ENCODE results near the gene UBE2L6.

UBE2L6 gene

DNA sequence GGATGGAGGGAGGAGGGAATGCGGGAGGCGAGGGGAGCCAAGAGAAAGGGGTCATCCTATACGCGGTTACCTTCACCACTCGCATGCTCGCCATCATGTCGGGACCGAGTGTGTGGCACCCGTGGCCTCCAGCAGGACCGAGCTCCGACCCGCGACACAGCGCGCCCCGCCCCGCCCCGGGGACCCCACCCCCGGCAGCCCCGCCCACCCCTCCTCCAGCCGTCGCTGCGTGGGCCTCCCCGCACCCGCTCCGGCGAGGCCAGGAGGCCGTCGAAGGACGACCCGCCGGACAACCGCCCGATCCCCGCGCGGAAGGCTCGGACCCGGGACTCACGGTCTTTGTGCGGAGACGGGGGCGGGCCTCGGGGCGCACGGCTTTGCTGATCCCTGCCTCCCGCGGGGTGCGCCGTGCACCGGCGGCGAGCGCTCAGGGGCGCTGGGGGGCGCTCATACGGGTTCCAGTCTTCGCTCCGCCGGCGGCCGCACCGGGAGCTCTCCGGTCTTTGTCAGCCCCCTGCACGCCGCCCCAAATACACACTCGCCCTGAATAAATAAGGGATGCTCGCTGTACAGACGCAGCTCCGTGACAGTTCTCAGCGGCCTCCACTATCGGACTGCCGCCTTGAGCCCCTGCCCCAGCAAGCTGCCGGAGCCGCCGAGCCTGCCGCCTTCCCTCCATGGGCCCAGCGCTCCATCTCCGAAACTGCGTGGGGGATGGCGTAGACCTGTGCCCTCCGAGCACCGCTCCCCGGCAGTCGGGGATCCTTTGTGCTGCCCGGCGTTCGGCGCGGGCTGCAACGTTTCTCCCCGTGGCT, at the start of gene UBE2L6:
Gene UBE2L6, minus strand, starts transcription at position 158 of the 815 bp plus-strand sequence. Its CDS starts 61 bp downstream, at position 97.
- peak; percentile 88 for DNase-seq (ENCODE audit: low spot score)

GRCh38 chr11:57616595-57616994, 49.1 kb upstream of the UBE2L6 start:
- DNase-seq (ENCODE audit: low spot score): no peak

DNA sequence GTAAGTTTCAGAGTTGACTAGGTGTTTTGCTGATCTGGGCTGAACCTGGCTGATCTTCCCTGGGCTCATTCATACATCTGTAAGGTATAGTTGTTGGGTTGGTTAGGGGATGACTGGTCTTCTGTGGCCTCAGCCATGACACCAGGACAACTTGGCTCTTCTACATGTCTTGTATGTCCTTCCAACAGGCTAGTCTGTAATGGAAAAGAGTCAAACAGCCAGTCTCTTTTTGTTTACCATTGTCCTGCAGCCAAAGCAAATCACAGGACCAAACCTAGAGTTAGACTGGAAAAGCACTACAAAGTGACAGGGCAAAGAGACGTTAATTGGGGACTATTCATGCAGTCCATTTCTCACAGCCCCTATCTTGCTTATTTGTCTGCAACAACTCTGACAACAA, 47.8 kb upstream of the UBE2L6 start:
- DNase-seq (ENCODE audit: low spot score): no peak

DNA sequence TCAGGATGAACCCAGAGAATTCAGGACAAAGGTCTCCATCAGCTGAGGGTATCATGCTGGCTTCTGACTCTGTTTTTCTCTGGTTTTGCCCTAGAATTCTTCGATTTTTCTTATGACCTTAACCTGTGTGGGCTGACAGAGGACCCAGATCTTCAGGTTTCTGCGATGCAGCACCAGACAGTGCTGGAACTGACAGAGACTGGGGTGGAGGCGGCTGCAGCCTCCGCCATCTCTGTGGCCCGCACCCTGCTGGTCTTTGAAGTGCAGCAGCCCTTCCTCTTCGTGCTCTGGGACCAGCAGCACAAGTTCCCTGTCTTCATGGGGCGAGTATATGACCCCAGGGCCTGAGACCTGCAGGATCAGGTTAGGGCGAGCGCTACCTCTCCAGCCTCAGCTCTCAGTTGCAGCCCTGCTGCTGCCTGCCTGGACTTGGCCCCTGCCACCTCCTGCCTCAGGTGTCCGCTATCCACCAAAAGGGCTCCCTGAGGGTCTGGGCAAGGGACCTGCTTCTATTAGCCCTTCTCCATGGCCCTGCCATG, 46.8 kb upstream of the UBE2L6 start:
- no peak for DNase-seq (ENCODE audit: low spot score)

DNA sequence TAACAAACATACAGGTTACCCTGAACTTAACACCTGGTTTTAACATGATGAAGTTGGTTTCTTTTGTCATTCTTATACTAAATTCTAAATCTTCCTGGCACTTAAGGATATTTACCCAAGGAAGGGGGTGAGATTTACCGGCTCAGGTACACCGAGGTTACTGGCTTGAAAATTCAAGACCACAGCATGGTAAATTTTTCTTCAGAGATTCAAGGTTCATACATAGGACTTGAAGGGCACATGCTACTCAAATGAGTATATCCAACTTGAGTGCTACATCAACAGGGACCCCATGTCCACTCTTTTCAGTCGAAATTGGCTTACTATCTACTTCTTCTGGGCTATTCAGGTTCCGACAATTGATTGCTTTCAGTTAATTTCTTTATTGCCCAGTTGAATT, 42.7 kb upstream of the UBE2L6 start:
- no peak for DNase-seq (ENCODE audit: low spot score)

DNA sequence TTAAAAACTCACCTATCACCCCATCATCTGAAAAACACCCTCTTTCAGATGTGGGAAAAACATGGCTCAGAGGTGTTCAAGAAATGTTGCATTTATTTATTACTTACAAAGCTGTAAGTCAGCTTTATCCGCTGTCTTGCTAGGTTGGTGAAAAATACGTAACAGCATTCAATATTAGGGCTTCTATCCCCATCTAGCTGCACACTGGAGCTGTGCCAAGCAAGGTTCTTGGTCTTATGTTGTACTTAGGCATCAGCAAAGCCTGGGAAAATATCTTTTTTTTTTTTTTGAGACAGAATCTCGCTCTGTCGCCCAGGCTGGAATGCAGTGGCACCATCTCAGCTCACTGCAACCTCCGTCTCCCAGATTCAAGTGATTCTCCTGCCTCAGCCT, 37.6 kb upstream of the UBE2L6 start:
- no peak for DNase-seq (ENCODE audit: low spot score)

DNA sequence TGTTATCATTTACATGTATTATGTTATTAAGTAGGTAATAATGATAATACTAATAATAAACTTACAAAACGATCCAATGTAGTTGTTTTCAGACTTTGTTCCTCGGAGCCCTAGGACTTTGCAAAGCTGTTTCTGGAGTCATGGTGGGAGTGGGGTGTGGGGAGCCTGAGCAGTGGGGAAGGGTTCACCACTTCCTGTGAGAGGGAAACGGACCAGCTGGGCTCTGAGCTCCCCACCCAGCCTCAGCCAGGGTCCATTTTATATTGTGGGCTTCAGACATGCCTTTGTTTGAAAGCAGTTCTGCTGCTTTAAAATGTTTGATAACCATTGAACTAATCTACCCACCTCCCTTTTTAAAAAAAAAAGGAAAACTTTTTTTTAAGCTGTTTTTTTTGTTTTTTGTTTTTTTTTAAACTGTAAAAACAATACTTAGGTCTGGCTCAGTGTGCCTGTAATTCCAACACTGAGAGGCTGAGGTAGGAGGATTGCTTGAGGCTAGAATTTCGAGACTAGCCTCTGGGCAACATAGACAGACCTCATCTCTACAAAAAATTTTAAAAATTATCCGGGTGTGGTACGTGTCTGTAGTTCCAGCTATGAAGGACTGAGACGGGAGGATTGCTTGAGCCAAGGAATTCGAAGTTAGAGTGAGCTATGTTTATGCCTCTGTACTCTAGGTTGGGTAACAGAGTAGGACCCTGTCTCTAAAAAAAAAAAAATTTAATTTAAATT, 37.0 kb upstream of the UBE2L6 start:
- no peak for DNase-seq (ENCODE audit: low spot score)

DNA sequence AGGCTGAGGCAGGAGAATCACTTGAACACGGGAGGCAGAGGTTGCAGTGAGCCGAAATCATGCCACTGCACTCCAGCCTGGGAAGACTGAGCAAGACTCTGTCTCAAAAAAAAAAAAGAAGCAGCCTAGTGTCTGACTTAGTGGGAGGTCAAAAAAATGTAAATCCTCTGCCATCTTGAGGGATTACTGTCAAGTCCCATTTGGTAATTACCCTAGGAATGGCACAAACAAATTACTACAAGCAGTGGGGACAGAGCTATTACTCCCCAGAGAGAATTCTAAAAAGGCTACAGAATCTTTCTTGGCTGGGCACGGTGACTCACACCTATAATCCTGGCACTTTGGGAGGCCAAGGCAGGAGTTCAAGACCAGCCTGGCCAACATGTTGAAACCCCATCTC, 33.8 kb upstream of the UBE2L6 start:
- no peak for DNase-seq (ENCODE audit: low spot score)

- DNase-seq (ENCODE audit: low spot score): no peak
These were observed 31.9 kb upstream of the UBE2L6 start for GRCh38 chr11:57599381-57599780.

- DNase-seq (ENCODE audit: low spot score): no peak
These were observed 31.3 kb upstream of the UBE2L6 start for GRCh38 chr11:57598831-57599155.

- no peak for DNase-seq (ENCODE audit: low spot score)
These were observed 30.7 kb upstream of the UBE2L6 start for GRCh38 chr11:57597916-57598830.

DNA sequence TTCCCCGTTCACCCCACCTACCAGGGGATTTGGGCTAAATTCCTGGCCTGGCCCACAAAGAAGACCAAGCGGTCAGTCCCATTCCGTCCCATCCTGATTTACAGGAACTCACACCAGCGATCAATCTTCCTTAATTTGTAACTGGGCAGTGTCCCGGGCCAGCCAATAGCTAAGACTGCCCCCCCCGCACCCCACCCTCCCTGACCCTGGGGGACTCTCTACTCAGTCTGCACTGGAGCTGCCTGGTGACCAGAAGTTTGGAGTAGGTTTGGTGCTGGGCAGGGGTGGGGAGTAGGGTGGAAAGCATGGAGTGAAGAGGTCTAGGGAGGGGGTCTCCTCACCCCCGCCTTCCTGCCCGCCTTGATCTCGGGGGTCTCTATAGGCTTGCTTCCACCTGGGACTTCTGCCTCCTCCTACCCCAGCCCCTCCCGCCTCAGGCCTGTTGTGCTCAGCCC, 30.0 kb upstream of the UBE2L6 start, which contains the start of gene SERPING1:
Gene SERPING1, plus strand, starts transcription at position 225 of the 455 bp plus-strand sequence. CDS start 586 bp downstream, outside the sequence.
- DNase-seq (ENCODE audit: low spot score): no peak

- no peak for DNase-seq (ENCODE audit: low spot score)
These were observed 28.9 kb upstream of the UBE2L6 start for GRCh38 chr11:57596266-57596885.

- DNase-seq (ENCODE audit: low spot score): no peak
These were observed 20.7 kb upstream of the UBE2L6 start for GRCh38 chr11:57588046-57588710.

- DNase-seq (ENCODE audit: low spot score): no peak
These were observed 19.3 kb upstream of the UBE2L6 start for GRCh38 chr11:57586711-57587245.

DNA sequence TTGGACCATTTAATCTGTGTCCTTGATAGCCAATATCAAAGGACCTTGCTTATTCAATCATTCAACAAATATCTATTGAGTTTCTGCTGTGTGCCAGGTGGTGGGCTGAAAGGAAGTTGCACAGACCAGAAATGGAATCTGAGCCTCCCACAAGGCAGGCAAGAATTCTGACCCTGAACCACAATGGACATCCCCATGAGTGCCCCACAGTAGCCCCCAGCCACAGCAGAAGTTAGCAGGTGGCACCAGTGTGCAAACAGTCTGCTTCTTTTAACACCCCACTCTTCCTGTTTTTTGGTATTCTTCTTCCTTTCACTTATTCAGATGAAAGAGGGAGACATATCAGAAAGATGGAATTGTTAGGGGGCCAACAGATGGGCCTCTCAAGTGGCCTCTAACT, 17.8 kb upstream of the UBE2L6 start:
- no peak for DNase-seq (ENCODE audit: low spot score)

- no peak for DNase-seq (ENCODE audit: low spot score)
These were observed 16.9 kb upstream of the UBE2L6 start for GRCh38 chr11:57584341-57584740.

DNA sequence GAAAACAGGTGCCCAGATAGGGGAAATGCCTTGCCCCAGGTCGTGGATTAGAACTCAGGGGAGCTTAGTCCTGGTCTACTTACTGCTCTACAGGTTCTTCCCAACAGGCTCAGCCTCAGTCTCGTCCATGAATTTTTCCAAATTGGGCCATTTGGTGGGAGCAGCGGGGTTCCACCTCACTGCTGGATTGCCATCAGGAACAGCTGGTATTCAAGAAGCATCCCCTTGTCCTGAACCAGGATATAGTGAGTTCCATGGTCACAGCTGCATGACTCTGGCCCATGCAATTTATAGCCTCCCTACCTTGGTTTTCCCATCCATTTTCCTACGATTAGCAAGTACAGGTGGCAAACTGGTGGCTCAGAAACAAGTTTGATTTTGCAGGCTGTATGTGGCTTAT, 6.6 kb upstream of the UBE2L6 start:
- DNase-seq (ENCODE audit: low spot score): no peak

GRCh38 chr11:57571606-57572005, 4.1 kb upstream of the UBE2L6 start:
- no peak for DNase-seq (ENCODE audit: low spot score)

DNA sequence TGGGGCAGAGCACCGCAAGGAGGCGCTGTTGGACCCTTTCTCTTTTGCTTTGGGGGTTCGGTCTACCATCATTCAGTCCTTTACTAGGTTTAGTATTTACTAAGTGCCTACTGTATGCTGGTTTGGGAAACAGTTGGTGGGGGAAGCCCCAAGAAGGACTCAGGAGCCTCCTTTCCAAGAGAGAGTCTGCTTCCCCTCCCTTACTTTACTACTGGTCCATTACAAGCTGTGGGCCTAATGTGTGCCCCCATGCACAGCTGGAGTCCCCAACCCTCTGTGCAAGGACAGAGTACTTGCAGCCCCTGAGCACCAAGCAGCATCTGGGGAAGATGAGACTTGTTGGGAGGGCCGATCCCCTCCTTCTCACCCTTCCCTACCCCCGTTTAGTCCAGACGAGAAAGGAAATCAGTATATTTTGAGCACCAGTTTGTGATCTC, 876 bp upstream of the UBE2L6 start:
- DNase-seq (ENCODE audit: low spot score): no peak
